ENCODE results near the gene OR56A4.

The OR56A4 gene

DNA sequence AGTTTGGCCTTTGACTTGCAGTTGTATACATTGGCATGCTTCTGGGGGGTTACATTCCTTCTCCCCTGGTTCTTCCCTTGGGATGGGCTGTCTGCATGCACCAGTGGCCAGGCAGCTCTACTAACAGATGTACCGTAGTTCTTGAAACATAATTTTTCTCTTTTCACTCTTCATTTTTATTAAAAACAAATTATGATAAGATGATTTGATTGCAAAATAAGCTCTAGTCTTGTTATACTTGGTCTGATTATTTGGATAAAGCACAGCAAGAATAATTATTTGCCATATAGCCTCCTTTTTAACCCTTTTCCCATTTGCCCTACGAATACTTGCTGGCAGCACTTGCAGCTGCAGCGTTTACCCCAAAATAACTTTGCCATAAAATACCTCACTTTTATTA, 51.2 kb downstream of the OR56A4 start:
- DNase-seq: no peak

Data from islet precursor cell (in vitro differentiated cells).